TTC549 (cell line): Measurements from ENCODE around the gene TLE5.
"Not testable (repeated sequence)": the region's sequence is repeated elsewhere in the genome, so short reads cannot be mapped to it uniquely, and the experiment has no call there.

ENCODE experiments used
- FAIRE-seq: peaks from 2 replicates; lab custom pipeline; 2012; peaks lifted over from hg19 to GRCh38; lab: Jason Lieb, UNC

TLE5 gene

DNA sequence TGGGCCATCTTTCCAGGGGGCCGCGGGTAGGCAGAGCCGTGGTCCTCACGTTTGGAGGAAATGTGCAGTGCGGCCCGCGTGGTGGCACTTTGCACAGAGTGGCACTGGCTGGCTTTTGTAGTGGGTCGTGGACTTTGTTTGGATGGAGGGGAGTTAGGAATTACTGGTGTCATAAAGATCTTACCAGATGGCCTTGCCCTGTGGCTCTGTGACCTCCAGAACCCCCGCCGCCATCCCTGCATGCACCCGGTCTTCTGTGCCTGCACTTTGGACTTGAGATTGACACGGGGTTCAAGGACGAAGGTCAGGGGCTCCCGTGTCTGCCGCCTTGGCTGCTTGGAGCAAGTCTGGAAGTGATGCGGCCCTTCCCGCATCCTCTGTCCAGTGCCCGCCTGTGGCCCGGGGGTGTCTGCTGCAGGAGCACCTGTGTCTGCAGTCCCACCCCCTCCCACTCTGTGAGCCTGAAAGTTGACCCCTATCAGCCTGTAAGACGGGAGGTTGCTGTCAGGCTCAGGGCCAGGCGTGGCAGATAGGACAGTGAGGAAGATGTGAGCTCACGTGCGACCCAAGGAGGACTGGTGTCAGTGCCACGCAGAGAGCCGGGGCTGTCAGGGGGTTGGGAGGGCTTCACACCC lies 34.1 kb upstream of the TLE5 start:
- FAIRE-seq, result no peak

DNA sequence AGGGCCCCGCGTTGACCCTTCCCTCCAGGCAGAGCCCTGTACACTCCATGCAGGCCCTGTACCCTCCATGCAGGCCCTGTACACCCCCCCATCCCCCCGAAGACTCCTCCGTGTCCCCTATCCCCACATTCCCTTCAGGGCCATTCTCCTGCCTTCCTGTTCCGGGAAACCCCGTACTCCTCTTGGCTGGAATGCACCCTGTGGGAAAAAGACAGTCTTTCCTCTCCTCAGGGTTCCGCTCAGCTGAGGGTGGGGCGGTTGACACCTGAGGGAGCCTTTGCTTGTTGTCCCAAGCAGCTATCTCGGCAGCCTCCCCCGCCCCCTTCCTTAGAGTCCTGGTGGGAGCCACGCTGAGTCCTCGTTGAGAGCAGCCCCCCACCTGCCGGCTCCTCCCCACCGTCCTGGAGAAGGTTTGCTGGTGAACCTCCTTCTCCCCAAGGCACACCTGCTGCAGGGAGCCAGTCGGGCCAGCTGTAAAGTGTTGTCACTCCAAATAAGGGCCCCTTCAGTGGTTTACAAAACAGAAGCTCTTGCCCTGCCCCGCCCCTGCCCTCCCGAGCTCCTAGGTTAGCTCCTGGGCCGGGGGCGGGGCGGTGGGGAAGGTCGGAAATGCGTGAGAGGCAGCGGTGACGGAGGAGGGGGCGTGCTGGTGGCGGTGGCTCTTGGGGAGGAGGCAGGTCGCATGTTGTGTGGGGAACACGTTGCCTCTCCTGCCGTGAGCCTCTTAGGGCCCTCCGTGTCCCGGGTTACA lies 33.3 kb upstream of the TLE5 start:
- no peak for FAIRE-seq

DNA sequence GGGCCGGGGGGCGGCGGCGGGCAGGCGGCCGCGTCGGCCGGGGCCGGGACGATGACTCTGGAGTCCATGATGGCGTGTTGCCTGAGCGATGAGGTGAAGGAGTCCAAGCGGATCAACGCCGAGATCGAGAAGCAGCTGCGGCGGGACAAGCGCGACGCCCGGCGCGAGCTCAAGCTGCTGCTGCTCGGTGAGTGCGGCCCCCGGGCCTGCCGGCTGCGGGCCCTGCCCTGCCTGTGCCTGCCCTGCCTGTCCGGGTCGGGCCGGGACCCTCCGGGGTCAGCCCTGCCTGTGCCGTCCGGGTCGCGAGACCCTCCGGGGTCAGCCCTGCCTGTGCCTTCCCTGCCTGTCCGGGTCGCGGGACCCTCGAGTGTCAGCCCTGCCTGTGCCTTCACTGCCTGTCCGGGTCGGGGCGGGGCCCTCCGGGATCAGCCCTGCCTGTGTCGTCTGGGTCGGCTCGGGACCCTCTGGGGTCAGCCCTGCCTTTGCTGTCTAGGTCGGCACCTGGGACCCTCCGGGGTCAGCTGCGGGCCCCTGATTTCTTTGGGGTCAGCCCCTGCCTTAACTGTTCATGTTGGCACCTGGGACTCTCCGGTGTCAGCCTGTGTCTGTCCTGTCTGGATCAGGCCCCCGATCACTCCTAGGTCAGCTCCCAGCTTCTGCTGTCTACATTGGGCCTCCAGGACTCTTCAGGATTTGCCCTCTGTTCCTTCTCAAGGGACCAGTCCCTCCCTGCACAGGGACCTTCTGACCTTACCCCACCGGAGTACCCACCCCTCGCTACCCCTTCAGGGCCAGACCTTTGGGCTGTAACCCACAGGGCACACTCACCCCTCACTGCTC lies 32.5 kb upstream of the TLE5 start:
- no peak for FAIRE-seq

DNA sequence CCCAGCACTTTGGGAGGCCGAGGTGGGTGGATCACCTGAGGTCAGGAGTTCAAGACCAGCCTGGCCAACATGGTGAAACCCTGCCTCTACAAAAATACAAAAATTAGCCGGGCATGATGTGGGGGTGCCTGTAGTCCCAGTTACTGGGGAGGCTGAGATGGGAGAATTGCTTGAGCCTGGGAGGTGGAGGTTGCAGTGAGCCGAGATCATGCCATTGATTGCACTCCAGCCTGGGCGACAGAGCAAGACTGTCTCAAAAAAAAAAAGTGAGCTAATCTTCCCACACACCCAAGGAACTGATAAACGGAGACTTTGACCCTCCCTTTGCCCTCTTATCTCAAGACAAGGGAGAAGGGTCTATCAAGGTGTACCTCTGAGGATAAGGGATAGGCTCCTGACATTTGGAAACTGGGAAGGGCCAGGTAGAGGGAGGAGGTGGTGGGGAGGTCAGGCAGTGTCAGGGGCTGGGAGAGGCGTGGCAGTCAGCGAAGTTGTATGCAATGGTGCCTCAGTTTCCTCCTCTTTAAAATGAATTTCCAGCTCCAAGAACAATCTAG lies 27.1 kb upstream of the TLE5 start:
- FAIRE-seq, result not testable (repeated sequence)

DNA sequence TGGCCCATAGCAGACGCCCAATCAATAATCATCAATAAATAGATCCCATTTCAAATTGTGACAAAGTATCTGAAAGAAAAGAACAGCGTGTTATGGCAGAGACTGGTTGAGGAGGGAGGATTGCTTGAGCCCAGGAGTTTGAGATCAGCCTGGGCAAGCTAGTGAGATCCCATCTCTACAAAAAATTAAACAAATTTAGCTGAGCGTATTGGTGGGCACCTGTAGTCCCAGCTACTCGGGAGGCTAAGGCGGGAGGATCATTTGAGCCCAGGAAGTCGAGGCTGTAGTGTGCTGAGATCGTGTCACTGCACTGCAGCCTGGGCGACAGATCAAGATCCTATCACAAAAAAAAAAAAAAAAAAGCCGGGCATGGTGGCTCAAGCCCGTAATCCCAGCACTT lies 25.5 kb upstream of the TLE5 start:
- no peak for FAIRE-seq

DNA sequence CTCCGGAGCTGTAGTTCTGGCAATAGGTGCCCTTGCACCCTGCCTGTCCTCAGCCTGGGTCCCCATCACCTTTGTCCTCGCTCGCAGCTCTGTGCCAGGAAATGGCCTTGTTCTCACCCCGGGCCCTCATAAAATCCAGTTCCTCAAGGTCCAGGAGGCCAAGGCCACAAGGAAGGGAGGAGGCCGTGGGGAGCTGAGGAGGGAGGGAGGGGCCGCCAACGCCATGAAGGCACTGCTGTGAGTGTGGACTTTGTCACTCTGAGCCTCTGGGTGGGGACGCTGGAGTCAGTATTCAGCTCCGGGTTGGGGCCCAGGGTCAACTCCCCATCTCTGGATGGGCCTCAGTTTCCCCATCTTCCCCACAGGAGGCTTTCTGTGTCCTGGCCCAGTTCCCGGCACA lies 22.6 kb upstream of the TLE5 start:
- no peak for FAIRE-seq

- FAIRE-seq, result no peak
Measured at GRCh38 chr19:3083964-3084363, 21.7 kb upstream of the TLE5 start.

- FAIRE-seq, result no peak
Measured at GRCh38 chr19:3082331-3082730, 20.0 kb upstream of the TLE5 start.

DNA sequence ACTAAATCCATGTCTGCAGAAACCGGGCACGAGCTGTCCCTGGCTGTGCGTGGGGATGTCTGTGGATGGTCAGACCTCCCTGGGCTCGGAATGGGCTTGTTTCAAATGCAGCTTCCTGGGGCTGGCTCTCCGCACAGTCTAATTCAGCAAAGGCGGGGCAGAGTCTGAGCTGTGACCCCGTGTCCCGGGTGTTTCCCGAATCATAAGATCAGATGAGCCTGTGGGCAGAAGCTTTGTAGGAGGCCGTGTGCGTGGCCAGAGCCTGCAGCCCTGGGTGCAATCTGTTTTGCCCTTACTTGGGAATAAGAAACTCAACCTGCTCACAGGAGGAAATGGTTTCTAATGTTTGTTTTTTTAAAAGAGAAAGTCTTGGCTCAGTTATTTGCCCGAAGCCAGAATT lies 18.0 kb upstream of the TLE5 start:
- no peak for FAIRE-seq

GRCh38 chr19:3079578-3079977 lies 17.3 kb upstream of the TLE5 start:
- FAIRE-seq, result no peak

DNA sequence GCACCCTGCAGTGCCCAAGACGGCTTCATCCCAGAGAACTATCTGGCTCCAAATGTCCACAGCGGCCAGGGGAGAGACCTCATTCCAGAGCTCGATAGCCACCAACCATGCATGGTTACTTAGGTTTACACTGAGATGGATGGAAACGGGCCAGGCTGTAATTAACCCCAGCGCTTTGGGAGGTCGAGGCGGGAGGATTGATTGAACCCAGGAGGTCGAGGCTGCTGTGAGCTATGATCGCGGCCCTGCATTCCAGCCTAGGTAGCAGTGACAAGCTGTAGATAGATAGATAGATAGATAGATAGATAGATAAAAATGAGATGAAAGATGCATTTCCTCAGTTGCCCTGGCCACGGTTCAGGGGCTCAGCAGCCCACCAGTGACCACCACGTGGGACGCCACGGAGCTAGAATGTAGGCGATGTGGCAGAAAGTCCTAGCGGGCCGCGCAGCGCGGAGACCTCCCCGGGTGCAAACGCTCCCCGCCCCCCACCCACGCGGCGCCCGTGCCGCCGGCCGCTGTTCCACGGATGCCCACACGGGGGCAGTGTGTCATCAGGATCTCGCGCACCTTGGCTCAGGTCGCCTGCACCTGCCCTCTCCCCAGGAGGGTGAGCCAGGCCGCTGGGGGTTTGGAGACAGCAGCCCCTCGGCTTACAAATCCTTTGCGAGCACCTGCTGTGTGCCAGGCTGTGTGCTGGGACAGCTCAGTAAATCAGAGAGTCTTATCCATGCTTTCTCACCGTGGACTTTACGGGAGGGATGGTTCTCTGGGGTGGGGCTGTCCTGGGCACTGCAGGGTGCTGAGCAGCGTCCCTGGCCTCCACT lies 13.5 kb upstream of the TLE5 start:
- no peak for FAIRE-seq

DNA sequence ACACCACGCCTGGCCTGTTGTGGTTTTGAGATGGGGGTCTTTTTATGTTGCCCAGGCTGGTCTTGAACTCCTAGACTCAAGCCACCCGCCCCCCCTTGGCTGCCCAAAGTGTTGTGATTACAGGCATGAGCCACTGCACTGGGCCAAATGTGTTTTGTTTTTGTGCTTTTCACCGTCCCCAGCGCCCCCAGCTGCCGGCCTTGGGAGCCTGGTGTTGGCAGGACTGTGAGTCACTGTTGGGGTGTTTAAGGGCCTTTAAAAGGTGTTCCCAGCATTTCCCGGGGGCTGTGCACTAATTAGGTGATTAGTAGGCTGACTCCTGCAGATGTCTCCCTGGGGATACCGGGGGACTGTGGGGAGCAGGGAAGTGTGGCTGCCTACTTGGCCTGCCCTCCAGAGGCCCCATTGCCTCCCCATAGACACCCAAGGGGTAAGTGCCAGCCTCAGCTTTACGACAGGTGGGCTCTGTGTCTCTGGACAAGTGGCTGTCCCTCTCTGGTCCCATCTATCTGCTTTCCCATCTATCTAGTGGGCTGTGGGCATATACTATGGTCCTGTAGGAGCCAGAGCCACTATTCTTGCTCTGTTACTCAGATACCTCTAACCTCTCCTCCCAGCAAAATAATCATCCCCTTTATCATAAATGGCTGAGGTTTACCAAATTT lies 11.8 kb upstream of the TLE5 start:
- no peak for FAIRE-seq

DNA sequence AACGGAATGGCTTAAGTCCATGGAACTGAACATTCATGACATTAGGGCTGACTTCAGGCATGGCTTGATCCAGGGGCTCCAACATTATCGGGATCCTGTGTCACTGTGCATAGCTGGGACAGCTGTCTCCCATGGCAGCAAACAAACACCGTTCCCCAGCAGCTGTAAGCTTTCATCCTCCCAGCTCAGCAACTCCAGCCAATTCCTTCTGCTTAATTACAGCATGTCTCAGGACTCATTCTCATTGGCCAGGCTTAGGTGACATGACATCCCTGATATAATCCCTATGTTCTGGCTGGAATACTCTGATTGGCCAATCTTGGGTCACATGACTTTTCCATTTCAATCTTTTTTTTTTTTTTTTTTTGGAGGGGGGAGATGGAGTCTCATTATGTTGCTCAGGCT lies 10.9 kb upstream of the TLE5 start:
- FAIRE-seq, result no peak

GRCh38 chr19:3071768-3072167 lies 9.5 kb upstream of the TLE5 start:
- FAIRE-seq, result no peak

GRCh38 chr19:3068071-3068470 lies 5.8 kb upstream of the TLE5 start:
- FAIRE-seq, result no peak

- FAIRE-seq, result no peak
Measured at GRCh38 chr19:3067563-3067962, 5.3 kb upstream of the TLE5 start.

DNA sequence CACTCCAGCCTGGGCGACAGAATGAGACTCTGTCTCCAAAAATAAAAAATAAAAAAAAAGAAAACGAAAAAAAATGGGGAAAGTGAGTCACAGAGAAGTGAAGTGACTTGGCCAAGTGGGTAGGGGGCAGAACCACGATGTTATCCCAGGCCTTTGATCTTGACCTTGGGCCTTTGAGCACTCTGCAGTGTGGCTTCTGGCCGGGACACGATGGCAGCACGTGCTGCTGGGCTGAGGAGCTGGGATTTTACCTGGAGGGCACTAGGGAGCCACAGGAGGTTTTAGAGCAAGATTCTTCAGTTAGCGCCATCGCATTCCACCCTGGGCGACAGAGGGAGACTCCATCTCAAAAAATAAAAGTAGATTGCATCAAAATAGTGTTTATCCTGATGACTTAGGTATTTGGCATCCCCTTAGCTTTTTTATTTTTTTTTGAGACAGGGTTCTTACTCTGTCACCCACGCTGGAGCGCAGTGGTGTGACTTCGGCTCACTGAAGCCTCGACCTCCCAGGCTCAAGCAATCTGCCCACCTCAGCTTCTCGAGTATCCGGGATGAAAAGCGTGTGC lies 4.3 kb upstream of the TLE5 start:
- FAIRE-seq, result no peak

DNA sequence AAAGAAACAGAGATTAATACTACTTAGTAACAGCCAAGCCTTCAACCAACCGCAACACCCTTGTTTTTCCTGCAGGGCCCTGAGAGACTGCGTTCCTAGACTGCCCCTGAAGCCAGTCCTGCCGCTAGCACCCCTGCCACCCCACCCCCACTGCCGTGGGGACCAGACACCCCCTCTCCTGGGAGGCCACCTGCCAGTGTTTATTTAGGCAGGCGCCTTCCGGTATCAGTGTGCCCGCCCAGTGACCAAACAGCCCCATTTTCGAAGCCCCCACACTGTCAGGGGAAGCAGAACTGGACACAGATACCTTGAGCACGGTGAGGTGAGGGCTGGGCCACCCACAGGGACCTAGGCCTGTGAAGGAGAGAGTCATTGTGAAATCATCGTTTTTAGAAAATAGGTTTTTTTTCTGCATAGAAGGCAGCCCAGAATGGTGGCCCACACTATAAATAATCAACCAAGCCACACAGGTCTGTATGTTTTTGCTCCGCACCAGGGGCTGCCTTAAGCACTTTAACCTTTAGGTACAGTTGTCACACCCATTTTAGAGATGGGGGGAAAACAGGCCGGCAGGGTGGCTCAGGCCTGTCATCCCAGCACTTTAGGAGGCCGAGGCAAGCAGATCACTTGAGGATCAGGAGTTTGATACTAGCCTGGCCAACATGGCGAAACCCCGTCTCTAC lies 3.5 kb upstream of the TLE5 start:
- no peak for FAIRE-seq

DNA sequence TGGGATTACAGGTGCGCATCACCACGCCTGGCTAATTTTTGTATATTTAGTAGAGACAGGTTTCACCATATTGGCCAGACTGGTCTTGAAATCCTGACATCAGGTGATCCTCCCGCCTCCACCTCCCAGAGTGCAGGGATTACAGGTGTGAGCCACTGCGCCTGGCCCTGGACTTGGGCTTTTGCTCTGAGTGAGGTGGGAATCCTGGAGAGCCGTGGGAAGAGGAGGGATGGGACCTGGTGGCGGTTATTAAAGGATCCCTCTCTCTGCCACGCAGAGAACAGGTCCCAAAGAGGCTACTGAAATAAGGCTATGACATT lies 1.7 kb upstream of the TLE5 start:
- FAIRE-seq, result no peak
